Esophagus squamous epithelium (tissue), 4 donors: ENCODE data around the gene TMPRSS15.

Experiments
- POLR2A ChIP-seq, 4 donors: fragments of 450-650 bp; IDR thresholded peaks; one replicate each; pipeline ENCODE4 v1.6.1; 2017; ENCODE audit warnings: antibody characterized with exemption in 4 of 4, mild to moderate bottlenecking in 4 of 4, moderate library complexity in 3 of 4
- TF ChIP-seq, protein P1 (sequence below), 6 experiments: fragments of 450-650 bp in 4 of 6; fragments of 200-600 bp in 2 of 6; sonication (generic) in 2 of 6; IDR thresholded peaks; one replicate each; pipeline ENCODE4 v1.5.1; 2016 to 2019; ENCODE audit warnings: antibody characterized with exemption in 6 of 6, mild to moderate bottlenecking in 4 of 6, moderate library complexity in 4 of 6

DNA sequence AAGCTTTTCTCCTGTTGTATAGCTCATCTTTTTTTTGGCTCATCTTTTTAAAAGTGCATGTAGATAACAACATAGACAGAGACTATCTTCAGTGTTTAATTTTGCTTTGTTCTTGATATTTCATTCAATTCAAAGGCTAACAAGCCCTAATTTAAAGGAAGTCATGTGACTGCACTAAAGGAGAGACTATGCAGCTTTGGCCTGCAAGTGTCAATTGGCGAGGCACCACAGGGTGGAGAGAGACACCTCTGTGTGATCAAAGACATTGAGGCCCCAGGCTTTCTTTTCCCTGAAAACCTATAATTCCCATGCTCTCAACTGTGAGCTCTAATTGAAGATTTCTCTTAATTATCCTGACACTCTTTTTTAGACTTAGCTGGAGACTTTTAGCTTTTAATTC, 105.4 kb downstream of the TMPRSS15 start:
- TF ChIP-seq, protein P1, sequence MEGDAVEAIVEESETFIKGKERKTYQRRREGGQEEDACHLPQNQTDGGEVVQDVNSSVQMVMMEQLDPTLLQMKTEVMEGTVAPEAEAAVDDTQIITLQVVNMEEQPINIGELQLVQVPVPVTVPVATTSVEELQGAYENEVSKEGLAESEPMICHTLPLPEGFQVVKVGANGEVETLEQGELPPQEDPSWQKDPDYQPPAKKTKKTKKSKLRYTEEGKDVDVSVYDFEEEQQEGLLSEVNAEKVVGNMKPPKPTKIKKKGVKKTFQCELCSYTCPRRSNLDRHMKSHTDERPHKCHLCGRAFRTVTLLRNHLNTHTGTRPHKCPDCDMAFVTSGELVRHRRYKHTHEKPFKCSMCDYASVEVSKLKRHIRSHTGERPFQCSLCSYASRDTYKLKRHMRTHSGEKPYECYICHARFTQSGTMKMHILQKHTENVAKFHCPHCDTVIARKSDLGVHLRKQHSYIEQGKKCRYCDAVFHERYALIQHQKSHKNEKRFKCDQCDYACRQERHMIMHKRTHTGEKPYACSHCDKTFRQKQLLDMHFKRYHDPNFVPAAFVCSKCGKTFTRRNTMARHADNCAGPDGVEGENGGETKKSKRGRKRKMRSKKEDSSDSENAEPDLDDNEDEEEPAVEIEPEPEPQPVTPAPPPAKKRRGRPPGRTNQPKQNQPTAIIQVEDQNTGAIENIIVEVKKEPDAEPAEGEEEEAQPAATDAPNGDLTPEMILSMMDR (IDR thresholded peaks at IDR 0.05): no peak
- TF ChIP-seq POLR2A (IDR thresholded peaks at IDR 0.05): no peak
